GM21576 (cell line): ENCODE data around the gene DTYMK.

Source experiments
- ATAC-seq: cut with Tn5 transposase; IDR thresholded peaks from one replicate; pipeline ENCODE4 v1.9.1; 2021; ENCODE audit warnings: mild to moderate bottlenecking, moderate library complexity; ENCODE audit not compliant: unreplicated experiment

DTYMK gene

DNA sequence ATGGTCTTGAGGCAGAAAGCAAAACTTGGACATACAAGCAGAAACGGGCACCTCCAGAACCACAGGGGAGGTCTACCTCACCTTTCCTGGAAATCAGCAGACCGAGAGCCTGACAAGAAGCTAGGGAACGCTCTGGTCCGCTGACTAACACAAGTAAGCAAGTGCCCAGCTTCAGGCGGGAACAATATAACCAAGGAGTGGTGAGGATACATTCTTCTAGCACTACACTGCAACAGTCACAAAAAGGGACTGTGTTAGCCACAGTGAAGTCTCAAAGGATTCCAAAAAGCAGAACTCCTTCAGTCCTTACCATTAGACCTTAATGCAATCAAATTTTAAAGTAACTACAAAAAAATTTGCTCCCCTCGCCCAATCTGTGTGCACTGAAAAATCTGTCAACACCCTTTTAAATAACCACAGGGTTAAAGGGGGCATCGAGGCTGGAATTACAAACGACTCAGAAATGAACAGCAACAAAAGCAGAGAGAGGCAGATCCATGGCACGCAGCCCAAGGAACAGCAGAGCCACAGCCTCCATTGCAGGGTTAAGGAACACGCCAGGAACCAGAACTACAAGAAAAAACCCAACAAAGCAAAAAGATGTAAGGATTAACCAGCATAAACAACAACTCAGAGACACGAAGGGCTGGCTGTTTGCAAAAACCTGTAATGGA lies 56.7 kb downstream of the DTYMK start:
- no peak for ATAC-seq

GRCh38 chr2:241627675-241628074 lies 58.9 kb downstream of the DTYMK start:
- ATAC-seq, result no peak
